ENCODE data around the gene MAD2L1BP.

GRCh38 chr6:43680308-43681200 lies 44.9 kb downstream of the MAD2L1BP start:
- no peak for TF ChIP-seq CTCF (conservative IDR thresholded peaks at IDR 0.05)
- no peak for TF ChIP-seq EZH2 (IDR thresholded peaks at IDR 0.05; ENCODE audit: low read depth)

Data from PC-9 (cell line).